Fibroblast of upper back skin (primary cell): ENCODE data around the gene ZNF816.
"Not testable (repeated sequence)": the region's sequence is repeated elsewhere in the genome, so short reads cannot be mapped to it uniquely, and the experiment has no call there.

Experiments
- DNase-seq: peaks from one replicate; pipeline ENCODE4 v3.0.0-alpha.2; 2013

ZNF816 gene

DNA sequence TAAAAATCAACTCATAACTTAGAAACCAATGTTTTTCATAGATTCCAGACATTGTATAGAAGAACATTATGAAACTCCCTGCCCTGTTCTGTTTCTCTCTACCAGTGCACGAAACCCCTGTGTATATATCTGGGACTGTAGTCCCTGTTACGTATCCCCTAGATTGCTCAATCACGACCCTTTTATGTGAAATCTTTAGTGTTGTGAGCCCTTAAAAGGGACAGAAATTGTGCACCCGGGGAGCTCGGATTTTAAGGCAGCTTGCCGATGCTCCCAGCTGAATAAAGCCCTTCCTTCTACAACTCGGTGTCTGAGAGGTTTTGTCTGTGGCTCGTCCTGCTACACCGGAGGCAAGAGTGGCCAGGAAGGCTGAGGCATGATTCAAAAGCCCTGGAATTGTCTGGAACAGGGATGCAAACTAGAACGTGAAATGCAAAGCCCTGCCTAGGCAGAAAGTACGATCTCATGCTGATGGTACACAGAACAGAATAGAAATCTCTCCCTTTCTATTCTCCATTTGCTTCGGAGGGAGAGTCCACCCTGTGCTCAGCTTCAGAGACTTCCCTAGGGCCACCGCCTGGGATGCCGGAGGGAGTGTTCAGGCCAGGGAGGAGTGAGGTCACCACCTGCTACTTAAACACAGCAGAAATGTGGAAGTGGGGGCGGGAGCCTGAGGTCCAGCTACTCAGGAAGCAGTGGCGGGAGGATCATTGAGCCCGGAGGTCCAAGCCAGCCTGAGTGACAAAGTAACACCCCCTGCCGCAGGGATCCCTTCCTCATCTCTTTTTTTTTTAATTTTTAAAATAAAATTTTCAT, 38.7 kb downstream of the ZNF816 start:
- DNase-seq = no peak

DNA sequence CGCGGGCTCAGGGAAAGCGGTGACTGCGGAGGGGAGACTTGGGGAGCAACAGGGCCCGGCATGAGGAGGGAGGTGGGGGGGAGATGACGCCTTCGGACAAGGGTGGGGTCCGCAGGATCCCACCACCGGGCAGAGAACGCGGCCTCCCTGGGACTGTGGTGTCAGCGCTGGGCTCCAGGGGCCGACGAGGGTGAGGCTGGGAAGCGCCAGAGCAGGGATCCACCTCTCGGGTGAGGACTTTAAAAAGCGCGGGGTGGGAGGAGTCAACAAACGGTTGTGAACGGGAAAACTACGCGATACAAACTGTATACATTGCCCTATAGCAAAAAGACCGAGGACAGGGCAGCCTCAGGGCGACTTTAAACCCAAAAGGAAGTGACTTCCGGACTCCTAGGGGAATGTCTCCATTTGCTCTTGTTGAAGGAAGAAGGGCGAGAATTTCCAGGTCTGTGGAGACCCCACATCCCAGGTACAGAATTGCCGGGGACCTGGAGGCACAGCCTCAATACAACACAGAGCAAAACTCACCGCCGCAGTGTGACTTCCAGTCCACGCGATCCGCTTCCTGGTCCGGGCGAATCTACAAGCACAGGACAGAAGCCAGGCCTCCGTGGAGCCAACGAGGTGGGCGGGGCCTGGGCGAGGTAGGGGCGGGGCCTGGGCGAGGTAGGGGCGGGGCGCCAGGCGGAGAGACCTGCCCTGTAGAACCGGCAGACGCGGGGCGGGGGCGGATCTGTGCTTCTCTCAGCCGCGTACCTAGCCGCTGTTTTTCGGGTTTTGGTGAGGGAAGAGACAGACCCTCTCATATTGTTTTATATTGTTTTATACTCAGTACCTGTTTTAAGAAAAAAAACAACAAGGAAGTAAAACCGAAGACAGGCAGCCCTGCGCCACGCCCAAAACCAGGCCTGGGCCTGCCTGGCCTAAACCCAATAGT, 39.6 kb downstream of the ZNF816 start, which contains the start of gene ZNF888:
Gene ZNF888, minus strand, starts transcription at position 588 of the 937 bp plus-strand sequence. CDS start 5,555 bp downstream, outside the sequence.
- DNase-seq = peak; percentile 73

DNA sequence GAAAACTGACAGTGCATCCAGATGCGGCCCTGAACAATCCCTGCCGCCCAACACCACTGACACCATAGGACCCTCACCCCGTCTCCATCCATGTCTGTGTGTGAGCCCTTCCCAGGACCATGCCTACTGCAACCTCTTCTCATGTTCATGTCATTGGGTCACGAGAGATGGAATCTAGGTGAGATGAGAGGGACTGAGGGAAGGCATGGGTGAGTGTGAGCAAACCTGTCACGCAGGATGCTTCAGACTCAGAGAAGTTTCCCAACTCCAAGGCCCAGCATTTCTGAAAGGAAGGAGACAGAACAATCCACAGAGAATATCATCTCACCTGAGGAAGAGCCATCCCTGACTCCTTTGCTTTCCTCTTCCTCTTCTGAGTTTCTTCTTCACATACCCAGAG, 45.1 kb downstream of the ZNF816 start:
- no peak for DNase-seq

DNA sequence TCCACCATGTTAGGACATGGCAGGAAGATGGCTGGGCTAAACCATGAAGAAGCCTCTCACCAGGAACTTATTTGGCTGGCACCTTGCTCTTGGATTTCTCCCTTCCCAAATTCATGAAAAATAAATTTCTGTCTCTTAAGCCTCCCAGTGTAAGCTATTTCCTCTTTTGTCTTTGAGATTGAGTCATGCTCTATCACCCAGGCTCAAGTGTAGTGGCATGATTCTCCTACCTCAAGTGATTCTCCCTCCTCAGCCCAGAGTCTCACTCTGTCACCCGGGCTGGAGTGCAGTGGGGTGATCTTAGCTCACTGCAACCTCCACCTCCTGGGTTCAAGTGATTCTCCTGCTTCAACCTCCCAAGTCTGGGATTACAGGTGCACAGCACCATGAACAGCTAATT, 52.0 kb downstream of the ZNF816 start:
- DNase-seq = no peak

DNA sequence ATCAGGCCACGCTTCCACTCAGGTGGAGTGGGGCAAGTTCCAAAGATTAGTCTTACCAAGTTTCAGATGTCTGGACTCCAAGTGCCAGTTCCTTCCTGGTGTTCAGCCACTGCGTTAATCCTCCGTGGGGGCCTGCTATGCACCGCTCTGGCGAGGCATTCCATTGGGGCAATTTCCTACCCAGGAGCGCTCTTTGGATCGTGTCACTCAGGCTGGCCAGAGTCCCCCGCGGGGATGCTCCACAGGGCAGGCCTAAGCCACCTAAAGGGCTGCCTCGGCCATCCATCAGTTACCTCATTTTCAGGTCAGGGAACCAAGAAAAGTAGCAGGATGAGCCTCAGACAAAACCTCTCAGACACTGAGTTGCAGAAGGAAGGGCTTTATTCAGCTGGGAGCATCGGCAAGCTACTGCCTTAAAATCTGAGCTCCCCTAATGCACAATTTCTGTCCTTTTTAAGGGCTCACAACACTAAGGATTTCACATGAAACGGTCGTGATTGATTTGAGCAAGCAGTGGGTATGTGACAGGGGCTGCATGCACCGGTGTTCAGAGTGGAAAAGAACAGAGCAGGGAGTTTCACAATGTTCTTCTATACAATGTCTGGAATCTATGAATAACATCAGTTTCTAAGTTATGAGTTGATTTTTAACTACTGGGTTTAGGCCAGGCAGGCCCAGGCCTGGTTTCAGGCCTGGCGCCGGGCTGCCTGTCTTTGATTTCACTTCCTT, 58.5 kb downstream of the ZNF816 start:
- DNase-seq = not testable (repeated sequence)

DNA sequence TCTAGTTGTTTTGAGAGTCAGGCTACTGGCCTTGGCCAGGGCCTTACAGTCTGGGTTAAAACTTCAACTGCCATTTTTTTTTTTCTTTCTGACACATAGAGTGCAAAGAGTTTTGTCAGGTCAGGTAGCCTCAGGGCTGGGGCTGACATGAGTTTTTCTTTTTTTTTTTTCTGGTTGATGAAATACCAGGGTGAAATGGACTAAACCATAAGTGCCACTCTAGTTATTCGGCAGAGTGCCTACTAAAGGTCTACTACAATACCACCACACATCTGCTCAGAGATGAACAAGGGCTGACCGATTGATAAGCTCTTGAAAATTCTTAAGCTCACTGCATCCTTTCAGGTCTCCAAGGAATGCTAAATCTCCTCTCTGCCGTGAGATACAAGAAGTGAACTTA, 60.8 kb downstream of the ZNF816 start:
- DNase-seq = no peak
